WTC11 (cell line): Measurements from ENCODE around the gene SLC7A5. TPM values are rescaled to one million over a fixed set of nuclear protein-coding genes. Genes with fewer than 3 reads are reported as not detected.
"Not testable (repeated sequence)": the region's sequence is repeated elsewhere in the genome, so short reads cannot be mapped to it uniquely, and the experiment has no call there.

Source experiments
- ATAC-seq: fragments of 200-7000 bp; cut with Tn5 transposase; 2 replicates; pipeline ENCODE4 v1.10.0; 2021; ENCODE audit warnings: mild to moderate bottlenecking, moderate library complexity
- CTCF ChIA-PET: fragments of 300-600 bp; sonication (Branson Sonifier 250); formaldehyde crosslinking; loops from one replicate; lab custom pipeline; 2021; ENCODE audit warnings: antibody characterized with exemption; lab: Charles Lee
- POLR2A ChIA-PET: fragments of 350-600 bp; sonication (Branson Sonifier 250); formaldehyde crosslinking; loops from one replicate; lab custom pipeline; 2021; ENCODE audit warnings: antibody characterized with exemption; lab: Charles Lee
- DNase-seq: peaks from one replicate; pipeline ENCODE4 v3.0.0; 2021; ENCODE audit warnings: low spot score
- H3K27ac Mint-ChIP-seq: 2 replicates; pipeline ENCODE4 v1.8.0; 2021; ENCODE audit warnings: mixed read lengths
- H3K27me3 Mint-ChIP-seq: 2 replicates; pipeline ENCODE4 v1.8.0; 2021; ENCODE audit warnings: low read depth, mild to moderate bottlenecking, moderate library complexity, mixed read lengths
- H3K36me3 Mint-ChIP-seq: 2 replicates; pipeline ENCODE4 v1.8.0; 2021; ENCODE audit warnings: mixed read lengths
- H3K4me1 Mint-ChIP-seq: 2 replicates; pipeline ENCODE4 v1.8.0; 2022; ENCODE audit warnings: mixed read lengths
- H3K4me3 Mint-ChIP-seq: 2 replicates; pipeline ENCODE4 v1.8.0; 2021; ENCODE audit warnings: mild to moderate bottlenecking, moderate library complexity, mixed read lengths
- H3K9me3 Mint-ChIP-seq: 2 replicates; pipeline ENCODE4 v1.8.0; 2021; ENCODE audit warnings: mixed read lengths
- GABPB1 ChIP-seq: sonication (generic); formaldehyde crosslinking; IDR thresholded peaks from 2 replicates; pipeline ENCODE4 v1.8.1; 2023; ENCODE audit warnings: mild to moderate bottlenecking, missing genetic modification reagents
- KAT7 ChIP-seq: sonication (generic); formaldehyde crosslinking; IDR thresholded peaks from 2 replicates; pipeline ENCODE4 v1.8.1; 2023; ENCODE audit warnings: missing genetic modification reagents, mild to moderate bottlenecking, borderline replicate concordance
- NFATC4 ChIP-seq: fragments of 250-450 bp; sonication (Bioruptor Pico); IDR thresholded peaks from 2 replicates; pipeline ENCODE4 v1.9.0; 2021; ENCODE audit warnings: mild to moderate bottlenecking
- NFYB ChIP-seq: sonication (generic); formaldehyde crosslinking; conservative IDR thresholded peaks from 2 replicates; pipeline ENCODE4 v1.8.0; 2022; ENCODE audit warnings: low read depth, missing genetic modification reagents
- USF1 ChIP-seq: sonication (generic); formaldehyde crosslinking; IDR thresholded peaks from 2 replicates; pipeline ENCODE4 v1.8.0; 2022; ENCODE audit warnings: mild to moderate bottlenecking, missing genetic modification reagents
- ZNF423 ChIP-seq: fragments of 250-450 bp; sonication (Bioruptor Pico); IDR thresholded peaks from 2 replicates; pipeline ENCODE4 v2.1.2; 2022; ENCODE audit warnings: mild to moderate bottlenecking, moderate library complexity
- total RNA-seq: library from RNA; stranded (reverse); gene quantifications from 3 replicates; pipeline ENCODE4 v1.2.3, GENCODE V29; 2021
- TF ChIP-seq, protein P1 (sequence below): sonication (generic); formaldehyde crosslinking; IDR thresholded peaks from 2 replicates; pipeline ENCODE4 v1.8.0; 2023; ENCODE audit warnings: mild to moderate bottlenecking, missing genetic modification reagents

The SLC7A5 gene
- total RNA-seq, 1 experiment from 2014 or later: 197 TPM

DNA sequence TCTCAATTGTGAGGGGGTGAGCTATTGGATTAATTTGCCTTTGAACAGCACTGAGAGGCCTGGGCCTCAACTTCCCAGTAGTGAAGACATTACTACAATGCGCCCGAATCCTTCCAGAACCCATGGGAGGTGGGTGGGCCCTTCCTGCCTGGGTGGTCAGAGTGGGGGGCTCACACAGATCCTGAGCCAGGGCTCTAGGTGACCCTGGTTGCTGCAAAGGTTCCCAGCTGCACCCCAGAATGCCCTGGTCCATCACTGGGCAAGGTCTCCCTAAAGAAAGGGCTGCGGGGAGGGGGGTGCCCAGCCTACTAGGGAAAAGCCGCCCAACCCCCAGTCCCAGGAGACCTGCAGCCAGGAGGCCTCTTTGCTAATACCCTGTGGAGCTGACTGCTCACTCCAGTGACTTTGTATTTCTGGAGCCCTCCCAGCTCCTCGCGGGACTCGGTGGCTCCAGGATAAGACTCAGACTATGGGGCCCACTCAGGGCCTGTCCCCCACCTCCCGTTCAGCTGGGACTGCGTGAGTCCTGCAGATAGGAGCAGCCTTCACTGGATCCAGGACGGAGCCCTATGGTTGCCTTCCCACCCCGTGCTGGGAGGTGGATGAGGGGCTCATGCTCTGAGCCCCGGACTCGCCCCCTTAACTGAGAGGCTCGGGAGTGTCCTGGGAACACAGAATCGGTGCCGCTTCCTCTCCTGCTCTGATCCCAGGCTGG lies 40.2 kb downstream of the SLC7A5 start:
- TF ChIP-seq USF1 (CRISPR knock-in tag): no peak
- TF ChIP-seq, protein P1, sequence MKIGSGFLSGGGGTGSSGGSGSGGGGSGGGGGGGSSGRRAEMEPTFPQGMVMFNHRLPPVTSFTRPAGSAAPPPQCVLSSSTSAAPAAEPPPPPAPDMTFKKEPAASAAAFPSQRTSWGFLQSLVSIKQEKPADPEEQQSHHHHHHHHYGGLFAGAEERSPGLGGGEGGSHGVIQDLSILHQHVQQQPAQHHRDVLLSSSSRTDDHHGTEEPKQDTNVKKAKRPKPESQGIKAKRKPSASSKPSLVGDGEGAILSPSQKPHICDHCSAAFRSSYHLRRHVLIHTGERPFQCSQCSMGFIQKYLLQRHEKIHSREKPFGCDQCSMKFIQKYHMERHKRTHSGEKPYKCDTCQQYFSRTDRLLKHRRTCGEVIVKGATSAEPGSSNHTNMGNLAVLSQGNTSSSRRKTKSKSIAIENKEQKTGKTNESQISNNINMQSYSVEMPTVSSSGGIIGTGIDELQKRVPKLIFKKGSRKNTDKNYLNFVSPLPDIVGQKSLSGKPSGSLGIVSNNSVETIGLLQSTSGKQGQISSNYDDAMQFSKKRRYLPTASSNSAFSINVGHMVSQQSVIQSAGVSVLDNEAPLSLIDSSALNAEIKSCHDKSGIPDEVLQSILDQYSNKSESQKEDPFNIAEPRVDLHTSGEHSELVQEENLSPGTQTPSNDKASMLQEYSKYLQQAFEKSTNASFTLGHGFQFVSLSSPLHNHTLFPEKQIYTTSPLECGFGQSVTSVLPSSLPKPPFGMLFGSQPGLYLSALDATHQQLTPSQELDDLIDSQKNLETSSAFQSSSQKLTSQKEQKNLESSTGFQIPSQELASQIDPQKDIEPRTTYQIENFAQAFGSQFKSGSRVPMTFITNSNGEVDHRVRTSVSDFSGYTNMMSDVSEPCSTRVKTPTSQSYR (CRISPR knock-in tag): 0 out of 2 replicates have a peak, but pooled peaks have one; percentile 1
- TF ChIP-seq, all 79 proteins: peak for 1
- DNase-seq (no peak), ATAC-seq (no peak)
- CTCF ChIA-PET: interaction anchor here (0.6 to 5.7 kb wide), 8 partner anchors 9 to 61 kb away, joined by 3 to 52 read pairs (median 4); no protein-coding TSS in a partner anchor
- peaks cover 47% of the 10 kb centered on the region for H3K4me1 Mint-ChIP-seq
- H3K36me3 Mint-ChIP-seq: peaks cover 6% of the 10 kb centered on the region; the same call in 1 of the 2 replicates
- H3K9me3 Mint-ChIP-seq: no peaks in the 10 kb centered on the region
- 0 out of 2 replicates have a peak overlapping the region, but pooled peaks have one; percentile 53 for H3K27ac Mint-ChIP-seq
- no peaks in the 10 kb centered on the region for H3K27me3 Mint-ChIP-seq
- POLR2A ChIA-PET: interaction anchor here (1.0 to 1.3 kb wide), 5 partner anchors 11 to 63 kb away, joined by 3 to 4 read pairs (median 3); partner anchors contain the start of gene KLHDC4
- no peak overlapping the region for H3K4me3 Mint-ChIP-seq

DNA sequence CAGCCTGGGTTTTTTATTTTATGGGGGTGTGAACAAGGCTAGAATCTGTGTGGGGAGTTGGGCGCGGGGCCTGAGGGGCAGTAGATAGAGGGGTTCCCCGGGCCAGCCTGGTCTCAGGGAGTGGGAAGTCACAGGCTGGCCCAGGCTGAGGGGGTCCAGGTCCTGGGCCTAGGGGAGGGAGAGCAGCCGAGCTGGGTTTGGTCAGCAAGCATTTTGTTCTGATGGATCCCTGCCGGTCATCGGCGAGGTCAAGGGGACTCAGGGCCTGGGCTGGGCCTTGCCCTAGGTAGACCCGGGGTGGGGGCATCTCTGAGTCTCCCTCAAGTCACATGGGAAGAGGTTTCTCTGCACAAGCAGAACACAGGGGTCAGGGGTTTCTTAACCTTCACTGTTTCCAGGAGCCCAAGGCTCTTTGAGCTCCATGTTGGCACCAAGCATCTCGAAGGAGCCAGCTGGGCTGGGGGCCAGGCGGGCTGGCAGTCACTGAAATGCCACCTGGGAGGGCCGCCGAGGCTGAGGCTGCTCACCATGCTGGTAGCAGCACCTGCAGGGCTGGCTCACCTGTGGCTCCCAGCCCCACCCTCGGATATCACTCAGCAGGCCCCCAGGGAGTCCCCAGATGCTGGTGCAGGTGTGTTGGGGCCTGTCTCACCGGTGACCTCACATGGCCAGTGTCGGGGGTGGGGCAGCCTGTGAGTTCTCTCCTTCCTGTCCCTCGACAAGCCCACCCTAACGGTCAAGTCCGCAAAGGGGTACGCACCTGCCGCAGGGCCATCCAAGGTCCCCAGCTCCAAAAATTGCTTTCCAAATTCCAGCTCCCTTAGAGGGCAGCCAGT lies 41.0 kb downstream of the SLC7A5 start:
- H3K36me3 Mint-ChIP-seq: peaks cover 3% of the 10 kb centered on the region; the same call in 1 of the 2 replicates
- CTCF ChIA-PET: interaction anchor here (0.7 to 5.7 kb wide), 9 partner anchors 8 to 60 kb away, joined by 3 to 52 read pairs (median 5); no protein-coding TSS in a partner anchor
- H3K4me1 Mint-ChIP-seq: peaks cover 53% of the 10 kb centered on the region
- DNase-seq (no peak), ATAC-seq (no peak)
- H3K27ac Mint-ChIP-seq: no peak overlapping the region
- POLR2A ChIA-PET: interaction anchor here (0.6 to 1.3 kb wide), 7 partner anchors 7 to 62 kb away, joined by 3 to 5 read pairs (median 3); partner anchors contain the start of gene KLHDC4
- TF ChIP-seq NFATC4 (CRISPR knock-in tag): no peak
- no peak for TF ChIP-seq NFYB (CRISPR knock-in tag)
- no peak for TF ChIP-seq KAT7 (CRISPR knock-in tag)
- TF ChIP-seq ZNF423 (CRISPR knock-in tag): peak; percentile 63
- TF ChIP-seq GABPB1 (CRISPR knock-in tag): peak; percentile 21; the same call in 1 of the 2 replicates
- TF ChIP-seq, protein P1 (CRISPR knock-in tag): peak; percentile 56; the same call in 1 of the 2 replicates
- H3K4me3 Mint-ChIP-seq: no peak overlapping the region
- no peaks in the 10 kb centered on the region for H3K27me3 Mint-ChIP-seq
- no peaks in the 10 kb centered on the region for H3K9me3 Mint-ChIP-seq

- CTCF ChIA-PET: interaction anchor here (0.7 to 5.7 kb wide), 6 partner anchors 16 to 51 kb away, joined by 4 to 52 read pairs (median 5); no protein-coding TSS in a partner anchor
- ATAC-seq, H3K27ac Mint-ChIP-seq, H3K9me3 Mint-ChIP-seq, DNase-seq, H3K4me3 Mint-ChIP-seq, H3K27me3 Mint-ChIP-seq, H3K36me3 Mint-ChIP-seq: not testable (repeated sequence)
- POLR2A ChIA-PET: interaction anchor here (0.6 to 0.9 kb wide), 2 partner anchors 8 to 39 kb away, joined by 3 to 5 read pairs; no protein-coding TSS in a partner anchor
- H3K4me1 Mint-ChIP-seq: peaks cover 61% of the 10 kb centered on the region
These were observed 41.8 kb downstream of the SLC7A5 start for GRCh38 chr16:87827588-87827915.
